PC-3 (cell line): Measurements from ENCODE around the gene MATN1. TPM values are rescaled to one million over a fixed set of nuclear protein-coding genes. Genes with fewer than 3 reads are reported as not detected.

Experiments used
- ATAC-seq: fragments of 200-7000 bp; cut with Tn5 transposase; 2 replicates; pipeline ENCODE4 v1.9.1; 2020; ENCODE audit warnings: mild to moderate bottlenecking, moderate library complexity
- BruUV-seq: library from RNA; stranded (reverse); fragments of 400-500 nt; replicated peaks from 2 replicates; lab custom pipeline; 2021; lab: Mats Ljungman, UMichigan
- CTCF ChIA-PET: fragments of 300-600 bp; sonication (Branson Sonifier 250); formaldehyde crosslinking; loops from one replicate; lab custom pipeline; 2022; ENCODE audit warnings: antibody characterized with exemption; lab: Charles Lee
- POLR2A ChIA-PET: fragments of 300-600 bp; sonication (Branson Sonifier 250); formaldehyde crosslinking; loops from one replicate; lab custom pipeline; 2022; ENCODE audit warnings: antibody characterized with exemption; ENCODE audit not compliant: unreplicated experiment; lab: Charles Lee
- DNase-seq: peaks from one replicate; pipeline ENCODE4 v3.0.0-alpha.2; 2015
- H2AFZ ChIP-seq: fragments of 300-600 bp; sonication (generic); 2 replicates; pipeline ENCODE4 v1.6.0; 2016; ENCODE audit warnings: antibody characterized with exemption, low read length
- H3F3A ChIP-seq: fragments of 300-600 bp; sonication (generic); one replicate; pipeline ENCODE4 v1.6.0; 2017; ENCODE audit warnings: antibody characterized with exemption, low read length, control low read depth, mild to moderate bottlenecking; ENCODE audit not compliant: unreplicated experiment
- H3K27ac ChIP-seq: fragments of 300-600 bp; sonication (generic); 2 replicates; pipeline ENCODE4 v1.5.1; 2016; ENCODE audit warnings: mild to moderate bottlenecking, low read length
- H3K27me3 ChIP-seq: fragments of 300-600 bp; sonication (generic); 2 replicates; pipeline ENCODE4 v1.6.1; 2016; ENCODE audit warnings: low read length, mixed read lengths
- H3K36me3 ChIP-seq: fragments of 300-600 bp; sonication (generic); 2 replicates; pipeline ENCODE4 v1.6.1; 2016; ENCODE audit warnings: low read depth, mixed run types, low read length, mixed read lengths
- H3K4me1 ChIP-seq: fragments of 300-600 bp; sonication (generic); 2 replicates; pipeline ENCODE4 v1.5.1; 2016; ENCODE audit warnings: low read length; ENCODE audit not compliant: insufficient read depth
- H3K4me2 ChIP-seq: fragments of 300-600 bp; sonication (generic); 2 replicates; pipeline ENCODE4 v1.6.0; 2016; ENCODE audit warnings: low read length
- H3K4me3 ChIP-seq: fragments of 300-600 bp; sonication (generic); 2 replicates; pipeline ENCODE4 v1.5.1; 2016; ENCODE audit warnings: mild to moderate bottlenecking, low read length, mixed read lengths
- H3K79me2 ChIP-seq: fragments of 300-600 bp; sonication (generic); 2 replicates; pipeline ENCODE4 v1.6.1; 2017; ENCODE audit warnings: low read length, mixed read lengths
- H3K9ac ChIP-seq: fragments of 300-600 bp; sonication (generic); 2 replicates; pipeline ENCODE4 v1.6.0; 2016; ENCODE audit warnings: mild to moderate bottlenecking, low read length
- H3K9me2 ChIP-seq: fragments of 300-600 bp; sonication (generic); replicated peaks from 2 replicates; pipeline ENCODE4 v1.6.1; 2016; ENCODE audit warnings: mixed run types, low read length, mixed read lengths
- H3K9me3 ChIP-seq: fragments of 300-600 bp; sonication (generic); 2 replicates; pipeline ENCODE4 v1.6.1; 2016; ENCODE audit warnings: low read length, mixed read lengths
- H4K20me1 ChIP-seq: fragments of 300-600 bp; sonication (generic); 2 replicates; pipeline ENCODE4 v1.6.1; 2016; ENCODE audit warnings: low read length, mixed read lengths
- EZH2 ChIP-seq: fragments of 300-600 bp; sonication (generic); IDR thresholded peaks from one replicate; pipeline ENCODE4 v1.6.1; 2017; ENCODE audit warnings: antibody characterized with exemption, mild to moderate bottlenecking, low read length; ENCODE audit not compliant: unreplicated experiment
- EZH2phosphoT487 ChIP-seq: fragments of 300-600 bp; sonication (generic); IDR thresholded peaks from 2 replicates; pipeline ENCODE4 v1.6.1; 2018; ENCODE audit warnings: mild to moderate bottlenecking, antibody characterized with exemption, low read length, borderline replicate concordance
- intact Hi-C: fragments of 100-400 bp; cut with micrococcal nuclease; formaldehyde crosslinking; loops from 2 replicates; pipeline ENCODE4 v1.9.0; 2023
- total RNA-seq: library from RNA; depleted of rRNA; stranded (reverse); fragments of >200 nt; gene quantifications from 2 replicates; pipeline ENCODE4 v1.2.3, GENCODE V29; 2014
- TF ChIP-seq, protein P1 (sequence below): fragments of 300-600 bp; sonication (generic); conservative IDR thresholded peaks from 2 replicates; pipeline ENCODE4 v1.5.1; 2017; ENCODE audit warnings: antibody characterized with exemption, low read depth, mild to moderate bottlenecking, low read length

Gene MATN1
- total RNA-seq, 1 experiment from 2014 or later = not detected

DNA sequence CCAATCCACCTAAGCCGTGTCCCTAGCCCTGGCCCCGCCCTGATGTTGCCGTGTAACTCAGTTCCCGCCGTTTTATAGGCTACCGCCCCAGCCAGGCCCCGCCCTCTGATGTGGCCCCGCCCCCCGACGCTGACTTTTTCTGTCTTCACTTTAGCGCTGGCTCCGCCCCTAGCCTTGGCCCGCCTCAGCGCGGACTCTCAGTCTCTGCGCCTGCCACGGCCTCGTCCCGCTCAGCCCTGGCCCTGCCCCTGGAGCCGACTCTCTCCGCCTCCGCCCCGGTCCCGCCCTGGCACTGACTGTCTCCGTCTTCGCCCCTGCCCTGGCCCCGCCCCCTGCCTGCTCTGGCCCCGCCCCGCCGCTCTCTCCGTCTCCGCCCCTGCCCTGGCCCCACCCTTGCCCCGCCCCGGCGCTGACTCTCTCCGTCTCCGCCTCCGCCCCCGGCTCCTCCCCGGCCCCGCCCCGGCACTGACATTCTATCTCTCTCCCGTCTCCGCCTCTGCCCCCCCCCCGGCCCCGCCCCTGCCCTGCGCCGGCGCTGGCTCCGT is 5.2 kb downstream of the MATN1 start:
- Histone ChIP-seq H3K4me2 (peak overlapping the region; percentile 53; the same call in 1 of the 2 replicates), H3K79me2 (no peaks in the 10 kb centered on the region), H3K4me1 (peaks cover 10% of the 10 kb centered on the region), H2AFZ (peak overlapping the region; percentile 71; the same call in 1 of the 2 replicates), H3K9me2 (no peaks in the 10 kb centered on the region), H3K9ac (no peak overlapping the region), H3K9me3 (no peaks in the 10 kb centered on the region), H3K36me3 (no peaks in the 10 kb centered on the region), H4K20me1 (no peaks in the 10 kb centered on the region), H3K27me3 (no peaks in the 10 kb centered on the region), H3K27ac (no peak overlapping the region), H3K4me3 (peak overlapping the region; percentile 56; the same call in 1 of the 2 replicates), H3F3A (no peaks in the 10 kb centered on the region)
- TF ChIP-seq EZH2 (no peak), EZH2phosphoT487 (no peak)
- TF ChIP-seq, protein P1, sequence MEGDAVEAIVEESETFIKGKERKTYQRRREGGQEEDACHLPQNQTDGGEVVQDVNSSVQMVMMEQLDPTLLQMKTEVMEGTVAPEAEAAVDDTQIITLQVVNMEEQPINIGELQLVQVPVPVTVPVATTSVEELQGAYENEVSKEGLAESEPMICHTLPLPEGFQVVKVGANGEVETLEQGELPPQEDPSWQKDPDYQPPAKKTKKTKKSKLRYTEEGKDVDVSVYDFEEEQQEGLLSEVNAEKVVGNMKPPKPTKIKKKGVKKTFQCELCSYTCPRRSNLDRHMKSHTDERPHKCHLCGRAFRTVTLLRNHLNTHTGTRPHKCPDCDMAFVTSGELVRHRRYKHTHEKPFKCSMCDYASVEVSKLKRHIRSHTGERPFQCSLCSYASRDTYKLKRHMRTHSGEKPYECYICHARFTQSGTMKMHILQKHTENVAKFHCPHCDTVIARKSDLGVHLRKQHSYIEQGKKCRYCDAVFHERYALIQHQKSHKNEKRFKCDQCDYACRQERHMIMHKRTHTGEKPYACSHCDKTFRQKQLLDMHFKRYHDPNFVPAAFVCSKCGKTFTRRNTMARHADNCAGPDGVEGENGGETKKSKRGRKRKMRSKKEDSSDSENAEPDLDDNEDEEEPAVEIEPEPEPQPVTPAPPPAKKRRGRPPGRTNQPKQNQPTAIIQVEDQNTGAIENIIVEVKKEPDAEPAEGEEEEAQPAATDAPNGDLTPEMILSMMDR = no peak
- DNase-seq (peak; percentile 95), ATAC-seq (peak; percentile 91)
- intact Hi-C loops = loop anchor here (5.0 kb wide), 1 partner anchor 1481 kb away; the partner anchor contains the start of gene PTPRU
- POLR2A ChIA-PET = interaction anchor here (0.6 to 0.7 kb wide), 7 partner anchors 62 to 1459 kb away, joined by 3 to 8 read pairs (median 4); no protein-coding TSS in a partner anchor
- no TSS peak for BruUV-seq
- CTCF ChIA-PET = interaction anchor here (0.6 to 1.6 kb wide), 7 partner anchors 26 to 239 kb away, joined by 3 to 67 read pairs (median 5); no protein-coding TSS in a partner anchor

DNA sequence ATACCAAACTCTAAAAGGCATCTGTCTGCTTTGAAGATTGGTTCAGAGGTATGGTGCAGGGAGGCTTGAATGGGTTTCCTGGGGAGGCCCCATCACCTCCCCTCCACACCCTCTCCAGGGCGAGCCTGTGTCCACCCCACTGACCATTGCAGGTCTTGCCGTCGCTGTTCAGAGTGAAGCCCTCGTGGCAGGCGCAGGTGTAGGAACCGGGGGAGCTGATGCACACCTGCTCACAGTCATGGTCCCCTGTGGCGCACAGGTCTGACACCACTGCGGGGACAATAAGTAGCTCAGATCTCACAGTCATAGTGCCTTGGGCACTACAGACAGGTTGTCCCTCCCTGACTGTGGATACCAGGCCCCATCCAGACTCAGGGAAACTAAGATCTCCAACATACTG is 6.7 kb downstream of the MATN1 start:
- Histone ChIP-seq H3K36me3 (no peaks in the 10 kb centered on the region), H3K27me3 (peaks cover 2% of the 10 kb centered on the region; the same call in 1 of the 2 replicates), H3K9me2 (no peaks in the 10 kb centered on the region), H3K27ac (no peak overlapping the region), H4K20me1 (no peaks in the 10 kb centered on the region), H3K4me3 (no peak overlapping the region), H3F3A (no peaks in the 10 kb centered on the region), H3K9ac (no peak overlapping the region), H3K79me2 (no peaks in the 10 kb centered on the region), H3K9me3 (no peaks in the 10 kb centered on the region), H3K4me1 (peaks cover 10% of the 10 kb centered on the region), H3K4me2 (no peak overlapping the region), H2AFZ (no peak overlapping the region)
- TF ChIP-seq EZH2 (no peak), EZH2phosphoT487 (no peak)
- TF ChIP-seq, protein P1 = no peak
- ATAC-seq (no peak), DNase-seq (no peak)
- BruUV-seq = no TSS peak
- intact Hi-C loops = loop anchor here (5.0 kb wide), 1 partner anchor 1479 kb away; the partner anchor contains the start of gene PTPRU
- ChIA-PET CTCF (no interaction called here), POLR2A (no interaction called here)

- ATAC-seq (no peak), DNase-seq (no peak)
- no peak overlapping the region for H3K4me3 ChIP-seq
- no peak overlapping the region for H3K9ac ChIP-seq
- intact Hi-C loops = loop anchor here (5.0 kb wide), 1 partner anchor 1479 kb away; the partner anchor contains the start of gene PTPRU
- H3K27me3 ChIP-seq = peaks cover 5% of the 10 kb centered on the region; the same call in 1 of the 2 replicates
- no peak overlapping the region for H3K4me2 ChIP-seq
- H3K4me1 ChIP-seq = peaks cover 10% of the 10 kb centered on the region
- H3F3A ChIP-seq = no peaks in the 10 kb centered on the region
- no TSS peak for BruUV-seq
- POLR2A ChIA-PET = no interaction called here
- CTCF ChIA-PET = no interaction called here
- TF ChIP-seq EZH2 (no peak), EZH2phosphoT487 (no peak)
- TF ChIP-seq, protein P1 = no peak
- H3K9me3 ChIP-seq = no peaks in the 10 kb centered on the region
- no peaks in the 10 kb centered on the region for H3K9me2 ChIP-seq
- H3K36me3 ChIP-seq = no peaks in the 10 kb centered on the region
- no peak overlapping the region for H3K27ac ChIP-seq
- no peak overlapping the region for H2AFZ ChIP-seq
- no peaks in the 10 kb centered on the region for H3K79me2 ChIP-seq
- no peaks in the 10 kb centered on the region for H4K20me1 ChIP-seq
Observed at GRCh38 chr1:30715886-30716285, 7.5 kb downstream of the MATN1 start.
